Neuronal stem cell (in vitro differentiated cells): ENCODE measurements around the gene CTSE.
"Not testable (repeated sequence)": the region's sequence is repeated elsewhere in the genome, so short reads cannot be mapped to it uniquely, and the experiment has no call there.

Experiments
- DNase-seq: peaks from one replicate; pipeline ENCODE4 v3.0.0-alpha.2; 2013; ENCODE audit warnings: low spot score
- H2AFZ ChIP-seq: one replicate; pipeline ENCODE4 v1.6.1; 2013; ENCODE audit warnings: mild to moderate bottlenecking, low read length, inconsistent platforms
- H2AK5ac ChIP-seq: 2 replicates; pipeline ENCODE4 v1.6.1; 2013; ENCODE audit warnings: low read depth, mild to moderate bottlenecking, inconsistent platforms, low read length, moderate library complexity, mixed read lengths
- H2BK120ac ChIP-seq: 2 replicates; pipeline ENCODE4 v1.6.1; 2013; ENCODE audit warnings: low read depth, mild to moderate bottlenecking, inconsistent platforms, low read length, moderate library complexity, mixed read lengths
- H2BK12ac ChIP-seq: one replicate; pipeline ENCODE4 v1.6.1; 2013; ENCODE audit warnings: low read length, inconsistent platforms
- H2BK15ac ChIP-seq: 2 replicates; pipeline ENCODE4 v1.6.1; 2013; ENCODE audit warnings: mild to moderate bottlenecking, low read length, inconsistent platforms, mixed read lengths
- H2BK5ac ChIP-seq: one replicate; pipeline ENCODE4 v1.6.1; 2013; ENCODE audit warnings: inconsistent platforms, mild to moderate bottlenecking, low read length, moderate library complexity
- H3K14ac ChIP-seq: one replicate; pipeline ENCODE4 v1.6.1; 2013; ENCODE audit warnings: low read length, inconsistent platforms
- H3K18ac ChIP-seq: 2 replicates; pipeline ENCODE4 v1.6.1; 2013; ENCODE audit warnings: low read length, inconsistent platforms
- H3K23ac ChIP-seq: 2 replicates; pipeline ENCODE4 v1.6.1; 2013; ENCODE audit warnings: low read depth, mild to moderate bottlenecking, mixed read lengths, low read length, inconsistent platforms; ENCODE audit not compliant: poor library complexity
- H3K27ac ChIP-seq: replicated peaks from 3 replicates; pipeline ENCODE4 v1.5.1; 2013; ENCODE audit warnings: low read length, inconsistent platforms
- H3K27me3 ChIP-seq, 3 experiments: 2 replicates each; pipeline ENCODE4 v1.6.1; 2013; ENCODE audit warnings: low read length in 3 of 3, mild to moderate bottlenecking in 2 of 3, inconsistent platforms in 1 of 3, low read depth in 1 of 3, mixed read lengths in 1 of 3, moderate library complexity in 1 of 3; ENCODE audit not compliant: control insufficient read depth in 3 of 3, insufficient read depth in 3 of 3
- H3K36me3 ChIP-seq, 2 donors: replicated peaks in 1 of 2; 2 replicates each; pipeline ENCODE4 v1.6.1; 2013; ENCODE audit warnings: low read length in 2 of 2; ENCODE audit not compliant: control insufficient read depth in 2 of 2, insufficient read depth in 2 of 2
- H3K4ac ChIP-seq: 2 replicates; pipeline ENCODE4 v1.6.1; 2013; ENCODE audit warnings: inconsistent platforms, mild to moderate bottlenecking, low read length, moderate library complexity
- H3K4me1 ChIP-seq, 2 donors: 1 replicate in 1 of 2; 2 replicates in 1 of 2; pipeline ENCODE4 v1.6.1; 2013; ENCODE audit warnings: low read length in 2 of 2, low read depth in 1 of 2; ENCODE audit not compliant: control insufficient read depth in 2 of 2, insufficient read depth in 1 of 2
- H3K4me2 ChIP-seq: one replicate; pipeline ENCODE4 v1.6.1; 2013; ENCODE audit warnings: mild to moderate bottlenecking, low read length, inconsistent platforms; ENCODE audit not compliant: insufficient read depth, poor library complexity, severe bottlenecking
- H3K4me3 ChIP-seq, 2 donors: 2 replicates each; pipeline ENCODE4 v1.5.1; 2013; ENCODE audit warnings: low read length in 2 of 2, mild to moderate bottlenecking in 2 of 2, inconsistent platforms in 1 of 2, moderate library complexity in 1 of 2
- H3K79me1 ChIP-seq: one replicate; pipeline ENCODE4 v1.6.1; 2013; ENCODE audit warnings: low read depth, mild to moderate bottlenecking, inconsistent platforms, low read length, moderate library complexity
- H3K9ac ChIP-seq: one replicate; pipeline ENCODE4 v1.6.1; 2013; ENCODE audit warnings: mild to moderate bottlenecking, low read depth, low read length, inconsistent platforms; ENCODE audit not compliant: poor library complexity
- H3K9me3 ChIP-seq, 2 donors: replicated peaks in 1 of 2; 2 replicates each; pipeline versions ENCODE3 to v1.6.1; 2013; ENCODE audit warnings: low read length in 2 of 2, mild to moderate bottlenecking in 2 of 2, inconsistent platforms in 1 of 2, low read depth in 1 of 2, mixed read lengths in 1 of 2, moderate library complexity in 1 of 2; ENCODE audit not compliant: control insufficient read depth in 2 of 2, insufficient read depth in 1 of 2
- H4K8ac ChIP-seq: one replicate; pipeline ENCODE4 v1.6.1; 2013; ENCODE audit warnings: low read depth, mild to moderate bottlenecking, inconsistent platforms, low read length, moderate library complexity
- H4K91ac ChIP-seq: one replicate; pipeline ENCODE4 v1.6.1; 2013; ENCODE audit warnings: low read length, low read depth, mild to moderate bottlenecking, inconsistent platforms; ENCODE audit not compliant: poor library complexity
- WGBS, 2 donors: extraction: QIAGEN DNeasy Blood & Tissue Kit; methylation state at CpG; one replicate each; pipeline ENCODE4 v1.1.7; 2013; ENCODE audit warnings: missing lambda C conversion rate in 2 of 2, mixed read lengths in 1 of 2; ENCODE audit not compliant: insufficient read length in 2 of 2, insufficient replicate concordance in 1 of 2; ENCODE audit errors: extremely low coverage in 2 of 2; 5-methylcytosine and 5-hydroxymethylcytosine counted together

The CTSE gene

DNA sequence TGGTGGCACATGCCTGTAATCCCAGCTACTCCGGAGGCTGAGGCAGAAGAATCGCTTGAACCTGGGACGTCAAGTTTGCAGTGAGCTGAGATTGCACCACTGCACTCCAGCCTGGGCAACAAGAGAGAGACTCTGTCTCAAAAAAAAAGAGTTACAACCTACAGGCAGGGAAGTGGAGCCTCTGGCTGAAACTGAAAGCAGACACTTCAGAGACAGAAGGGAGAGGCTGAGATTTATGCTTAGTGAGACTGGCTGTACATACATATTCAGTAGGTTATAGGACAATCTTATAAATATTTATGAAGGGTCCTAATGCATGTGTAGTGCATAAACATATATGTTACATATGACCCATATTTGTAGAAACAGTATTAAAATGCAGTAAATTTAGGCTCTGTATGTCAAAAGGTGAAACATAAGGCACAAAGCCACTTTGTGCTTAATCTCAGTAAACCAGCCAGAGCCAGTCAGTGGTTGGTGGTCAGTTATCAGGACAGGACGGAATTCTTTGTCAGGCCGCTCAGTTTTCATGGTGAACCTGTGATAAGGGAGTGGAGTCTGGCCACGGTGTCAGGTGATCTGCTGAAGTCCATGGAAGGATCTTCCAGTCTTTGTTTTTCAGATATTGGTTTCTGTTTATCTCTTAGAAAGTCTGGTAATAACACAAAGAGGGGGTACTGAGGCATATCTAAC, 42.9 kb upstream of the CTSE start:
- H3K27ac ChIP-seq: no peak overlapping the region
- no peak overlapping the region for H3K18ac ChIP-seq
- H3K4me1 ChIP-seq: no peaks in the 10 kb centered on the region
- H2BK12ac ChIP-seq: no peak overlapping the region
- no CpG with 5 or more reads among the region's 6 CpGs for WGBS, 2 donors
- no peak overlapping the region for H3K4me2 ChIP-seq
- H2BK15ac ChIP-seq: no peak overlapping the region
- no peak overlapping the region for H4K8ac ChIP-seq
- no peak overlapping the region for H2AK5ac ChIP-seq
- H3K79me1 ChIP-seq: no peaks in the 10 kb centered on the region
- no peaks in the 10 kb centered on the region for H3K27me3 ChIP-seq
- no peak overlapping the region for H2BK5ac ChIP-seq
- H3K4me3 ChIP-seq: no peak overlapping the region
- no peak overlapping the region for H2AFZ ChIP-seq
- no peak overlapping the region for H3K4ac ChIP-seq
- peaks cover 3 to 8% of the 10 kb centered on the region in 2 donors for H3K9me3 ChIP-seq
- H3K23ac ChIP-seq: no peak overlapping the region
- H3K9ac ChIP-seq: no peak overlapping the region
- no peaks in the 10 kb centered on the region for H3K36me3 ChIP-seq
- no peak overlapping the region for H3K14ac ChIP-seq
- no peak overlapping the region for H4K91ac ChIP-seq
- no peak for DNase-seq
- no peak overlapping the region for H2BK120ac ChIP-seq

- no peaks in the 10 kb centered on the region for H3K4me1 ChIP-seq
- H2AFZ ChIP-seq: no peak overlapping the region
- no peak for DNase-seq
- no peaks in the 10 kb centered on the region for H3K79me1 ChIP-seq
- no peak overlapping the region for H4K91ac ChIP-seq
- H3K4ac ChIP-seq: no peak overlapping the region
- no peak overlapping the region for H4K8ac ChIP-seq
- H3K23ac ChIP-seq: no peak overlapping the region
- no peak overlapping the region for H2BK5ac ChIP-seq
- H3K4me2 ChIP-seq: no peak overlapping the region
- WGBS, 2 donors: no CpG with 5 or more reads among the region's 4 CpGs
- no peak overlapping the region for H3K4me3 ChIP-seq
- no peak overlapping the region for H2BK120ac ChIP-seq
- H3K9ac ChIP-seq: no peak overlapping the region
- H3K9me3 ChIP-seq: peaks cover 3 to 12% of the 10 kb centered on the region in 2 donors
- no peak overlapping the region for H2BK12ac ChIP-seq
- H3K27ac ChIP-seq: no peak overlapping the region
- no peaks in the 10 kb centered on the region for H3K36me3 ChIP-seq
- no peak overlapping the region for H3K14ac ChIP-seq
- H3K27me3 ChIP-seq: no peaks in the 10 kb centered on the region
- no peak overlapping the region for H3K18ac ChIP-seq
- H2AK5ac ChIP-seq: no peak overlapping the region
- no peak overlapping the region for H2BK15ac ChIP-seq
Measured at GRCh38 chr1:206065547-206066145, 42.0 kb upstream of the CTSE start.

DNA sequence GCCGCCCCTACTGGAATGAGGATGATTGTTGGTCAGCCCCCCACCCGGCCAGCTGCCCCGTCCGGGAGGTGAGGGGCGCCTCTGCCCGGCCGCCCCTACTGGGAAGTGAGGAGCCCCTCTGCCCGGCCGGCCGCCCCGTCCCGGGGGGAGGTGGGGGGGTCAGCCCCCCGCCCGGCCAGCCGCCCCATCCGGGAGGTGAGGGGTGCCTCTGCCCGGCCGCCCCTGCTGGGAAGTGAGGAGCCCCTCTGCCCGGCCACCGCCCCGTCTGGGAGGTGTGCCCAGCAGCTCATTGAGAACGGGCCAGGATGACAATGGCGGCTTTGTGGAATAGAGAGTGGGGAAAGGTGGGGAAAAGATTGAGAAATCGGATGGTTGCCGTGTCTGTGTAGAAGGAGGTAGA, 40.8 kb upstream of the CTSE start:
- H3K27ac ChIP-seq, H3K79me1 ChIP-seq, H4K91ac ChIP-seq, H2BK15ac ChIP-seq, H3K14ac ChIP-seq, H2BK12ac ChIP-seq, H4K8ac ChIP-seq, H3K36me3 ChIP-seq, H3K23ac ChIP-seq, H3K27me3 ChIP-seq, H3K4me3 ChIP-seq, H3K4me2 ChIP-seq, H2BK5ac ChIP-seq, H3K18ac ChIP-seq, H2AK5ac ChIP-seq, H3K4me1 ChIP-seq, H3K4ac ChIP-seq, H2AFZ ChIP-seq, DNase-seq, H3K9ac ChIP-seq, H2BK120ac ChIP-seq: not testable (repeated sequence)
- H3K9me3 ChIP-seq: peaks cover 3 to 12% of the 10 kb centered on the region in 2 donors
- no CpG with 5 or more reads among the region's 25 CpGs for WGBS, 2 donors

DNA sequence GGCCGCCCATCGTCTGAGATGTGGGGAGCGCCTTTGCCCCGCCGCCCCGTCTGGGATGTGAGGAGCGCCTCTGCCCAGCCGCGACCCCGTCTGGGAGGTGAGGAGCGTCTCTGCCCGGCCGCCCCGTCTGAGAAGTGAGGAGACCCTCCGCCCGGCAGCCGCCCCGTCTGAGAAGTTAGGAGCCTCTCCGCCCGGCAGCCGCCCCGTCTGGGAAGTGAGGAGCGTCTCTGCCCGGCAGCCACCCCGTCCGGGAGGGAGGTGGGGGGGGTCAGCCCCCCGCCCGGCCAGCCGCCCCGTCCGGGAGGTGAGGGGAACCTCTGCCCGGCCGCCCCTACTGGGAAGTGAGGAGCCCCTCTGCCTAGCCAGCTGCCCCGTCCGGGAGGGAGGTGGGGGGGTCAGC, 40.3 kb upstream of the CTSE start:
- WGBS, 2 donors: no CpG with 5 or more reads among the region's 35 CpGs
- not testable (repeated sequence) for H2AK5ac ChIP-seq, H2BK12ac ChIP-seq, H3K14ac ChIP-seq, H4K91ac ChIP-seq, H4K8ac ChIP-seq, H2BK5ac ChIP-seq, H2BK120ac ChIP-seq, H3K9ac ChIP-seq, H3K79me1 ChIP-seq, DNase-seq, H2BK15ac ChIP-seq, H3K4me2 ChIP-seq, H3K27ac ChIP-seq, H3K18ac ChIP-seq, H3K4ac ChIP-seq, H3K23ac ChIP-seq, H3K36me3 ChIP-seq, H3K4me3 ChIP-seq, H3K4me1 ChIP-seq, H3K27me3 ChIP-seq, H2AFZ ChIP-seq
- H3K9me3 ChIP-seq: peaks cover 3 to 12% of the 10 kb centered on the region in 2 donors
